CD4-positive, alpha-beta T cell treated with Interleukin-17A for 1 hour (primary cell): ENCODE results near the gene SOX6.
"Not testable (repeated sequence)": the region's sequence is repeated elsewhere in the genome, so short reads cannot be mapped to it uniquely, and the experiment has no call there.

ENCODE experiments used
- DNase-seq: peaks from one replicate; pipeline ENCODE4 v3.0.0-alpha.2; 2020

The SOX6 gene

GRCh38 chr11:16356057-16356760 lies at the start of gene SOX6:
Gene SOX6 (minus strand): TSS chr11:16356546. CDS start chr11:16341248, 15,298 bp downstream.
- DNase-seq, result no peak

- DNase-seq, result no peak
Measured at GRCh38 chr11:16404781-16405285, 48.5 kb upstream of the SOX6 start.

GRCh38 chr11:16403851-16404250 lies 47.5 kb upstream of the SOX6 start:
- no peak for DNase-seq

- no peak for DNase-seq
Measured at GRCh38 chr11:16403448-16403803, 47.1 kb upstream of the SOX6 start.

- DNase-seq, result no peak
Measured at GRCh38 chr11:16402654-16403447, 46.5 kb upstream of the SOX6 start.

- DNase-seq, result no peak
Measured at GRCh38 chr11:16397390-16397789, 41.0 kb upstream of the SOX6 start.

- DNase-seq, result no peak
Measured at GRCh38 chr11:16395601-16396000, 39.3 kb upstream of the SOX6 start.

- no peak for DNase-seq
Measured at GRCh38 chr11:16394947-16395346, 38.6 kb upstream of the SOX6 start.

GRCh38 chr11:16393340-16393739 lies 37.0 kb upstream of the SOX6 start:
- DNase-seq, result no peak

GRCh38 chr11:16392616-16393015 lies 36.3 kb upstream of the SOX6 start:
- DNase-seq, result no peak

GRCh38 chr11:16390826-16391225 lies 34.5 kb upstream of the SOX6 start:
- DNase-seq, result not testable (repeated sequence)

GRCh38 chr11:16385099-16385498 lies 28.8 kb upstream of the SOX6 start:
- no peak for DNase-seq

- DNase-seq, result no peak
Measured at GRCh38 chr11:16382638-16383380, 26.5 kb upstream of the SOX6 start.

- DNase-seq, result no peak
Measured at GRCh38 chr11:16382186-16382585, 25.8 kb upstream of the SOX6 start.

GRCh38 chr11:16380941-16381568 lies 24.7 kb upstream of the SOX6 start:
- no peak for DNase-seq

GRCh38 chr11:16378906-16379305 lies 22.6 kb upstream of the SOX6 start:
- DNase-seq, result no peak

GRCh38 chr11:16377746-16378145 lies 21.4 kb upstream of the SOX6 start:
- no peak for DNase-seq

- not testable (repeated sequence) for DNase-seq
Measured at GRCh38 chr11:16375664-16376063, 19.3 kb upstream of the SOX6 start.

- DNase-seq, result no peak
Measured at GRCh38 chr11:16373768-16374167, 17.4 kb upstream of the SOX6 start.

- no peak for DNase-seq
Measured at GRCh38 chr11:16372355-16372754, 16.0 kb upstream of the SOX6 start.

GRCh38 chr11:16367252-16367651 lies 10.9 kb upstream of the SOX6 start:
- no peak for DNase-seq

GRCh38 chr11:16365581-16366228 lies 9.4 kb upstream of the SOX6 start:
- DNase-seq, result no peak

GRCh38 chr11:16364254-16364653 lies 7.9 kb upstream of the SOX6 start:
- DNase-seq, result no peak
